HG03354 (cell line): Measurements from ENCODE around the gene LEF1.

Experiments used
- ATAC-seq: cut with Tn5 transposase; IDR thresholded peaks from one replicate; pipeline ENCODE4 v1.9.1; 2021; ENCODE audit warnings: mild to moderate bottlenecking; ENCODE audit not compliant: unreplicated experiment, poor library complexity, severe bottlenecking

Gene LEF1

GRCh38 chr4:108048997-108049396 lies 119.7 kb downstream of the LEF1 start:
- no peak for ATAC-seq

GRCh38 chr4:108048157-108048556 lies 120.6 kb downstream of the LEF1 start:
- no peak for ATAC-seq

GRCh38 chr4:108047199-108047598 lies 121.5 kb downstream of the LEF1 start:
- ATAC-seq, result no peak

DNA sequence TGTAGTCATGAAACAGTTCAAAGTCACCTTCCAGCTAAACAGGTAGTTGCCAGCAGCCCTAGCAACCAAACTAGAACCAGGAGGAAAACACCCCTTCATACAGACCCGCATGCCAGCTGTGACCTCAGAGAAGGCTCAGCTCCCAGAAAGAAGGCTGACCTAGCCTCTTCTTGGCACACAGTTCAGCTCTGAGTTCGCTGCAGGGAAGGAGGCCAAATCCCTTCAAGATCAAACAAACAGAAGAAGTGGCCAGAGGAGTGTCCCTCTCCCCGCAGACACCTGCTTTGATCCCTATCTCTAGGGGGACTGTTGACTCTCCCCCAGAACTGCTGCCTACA lies 123.1 kb downstream of the LEF1 start:
- ATAC-seq, result no peak

DNA sequence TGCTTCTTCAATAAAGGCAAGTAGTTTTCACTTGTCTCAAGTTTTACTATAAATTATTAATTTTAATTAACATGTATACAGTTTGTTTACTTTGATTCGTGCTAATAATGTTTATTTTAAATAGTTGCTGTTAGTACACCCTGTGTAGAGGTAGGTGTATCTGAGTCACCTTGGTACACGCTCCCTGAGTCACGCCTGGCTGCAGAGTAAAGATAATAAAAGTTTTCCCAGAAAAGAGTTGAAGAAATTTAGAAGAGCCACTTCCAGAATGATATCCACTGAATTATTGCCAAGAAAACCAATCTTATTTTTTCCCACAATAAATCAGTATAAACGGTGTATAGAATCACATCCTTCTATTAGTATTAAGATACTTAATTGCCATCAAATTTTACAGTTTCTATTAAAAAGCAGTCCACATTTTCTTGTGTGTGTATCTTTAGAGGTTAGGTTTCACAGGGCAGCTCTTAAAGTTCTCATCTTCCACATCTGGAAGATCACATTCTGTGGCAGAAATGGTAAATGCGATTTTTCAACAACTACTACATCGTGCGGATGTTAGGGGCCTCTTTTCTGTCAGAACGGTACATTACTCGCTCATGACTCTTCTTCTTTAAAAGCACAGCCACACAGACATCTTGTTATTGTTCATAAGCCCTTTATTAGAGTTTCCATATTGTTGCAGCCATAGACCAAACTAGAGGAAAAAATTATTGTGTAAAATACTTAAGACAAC lies 123.6 kb downstream of the LEF1 start:
- no peak for ATAC-seq

GRCh38 chr4:108043526-108043925 lies 125.2 kb downstream of the LEF1 start:
- no peak for ATAC-seq

- ATAC-seq, result no peak
These were observed 125.8 kb downstream of the LEF1 start for GRCh38 chr4:108042927-108043326.

DNA sequence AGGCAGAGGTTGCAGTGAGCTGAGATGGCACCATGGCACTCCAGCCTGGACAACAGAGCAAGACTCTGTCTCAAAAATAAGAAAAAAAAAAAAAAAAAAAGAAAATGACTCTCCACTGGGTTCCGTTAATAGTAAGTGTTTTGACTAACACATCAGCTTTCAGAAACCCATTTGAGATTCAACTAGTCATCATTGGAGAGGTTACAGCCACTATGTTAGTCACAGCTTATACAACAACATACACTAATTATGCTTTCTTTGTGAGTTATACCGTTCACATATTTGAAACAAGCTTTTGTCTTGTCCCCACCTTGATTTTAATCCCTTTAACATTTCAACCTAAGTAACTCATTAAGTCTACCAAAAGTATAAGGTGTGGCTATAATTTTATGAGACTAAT lies 130.8 kb downstream of the LEF1 start:
- no peak for ATAC-seq

- ATAC-seq, result peak; percentile 96
These were observed 132.5 kb downstream of the LEF1 start for GRCh38 chr4:108036213-108036612.

GRCh38 chr4:108035691-108036090 lies 133.0 kb downstream of the LEF1 start:
- peak; percentile 50 for ATAC-seq

DNA sequence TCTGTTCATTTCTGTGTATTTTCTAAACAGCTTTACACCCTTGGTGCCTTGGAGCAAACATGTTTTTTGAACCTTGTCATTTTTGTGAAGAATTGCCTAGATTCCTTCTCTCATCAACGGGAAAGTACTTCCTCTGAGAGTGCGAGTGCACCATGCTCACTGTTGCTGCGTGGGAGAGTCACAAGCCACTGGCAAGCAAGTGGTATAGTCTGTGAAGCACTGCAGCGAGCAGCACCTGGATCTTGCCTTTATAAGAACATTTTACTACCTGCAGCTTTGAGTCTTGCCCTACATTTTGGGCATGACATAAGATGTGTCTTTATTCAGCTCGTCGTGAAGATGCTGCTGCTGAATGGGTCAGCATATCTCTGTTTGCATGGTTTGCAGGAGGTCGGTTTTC lies 134.2 kb downstream of the LEF1 start:
- no peak for ATAC-seq

GRCh38 chr4:108033348-108033747 lies 135.4 kb downstream of the LEF1 start:
- ATAC-seq, result no peak

GRCh38 chr4:108031427-108032083 lies 137.2 kb downstream of the LEF1 start:
- no peak for ATAC-seq

DNA sequence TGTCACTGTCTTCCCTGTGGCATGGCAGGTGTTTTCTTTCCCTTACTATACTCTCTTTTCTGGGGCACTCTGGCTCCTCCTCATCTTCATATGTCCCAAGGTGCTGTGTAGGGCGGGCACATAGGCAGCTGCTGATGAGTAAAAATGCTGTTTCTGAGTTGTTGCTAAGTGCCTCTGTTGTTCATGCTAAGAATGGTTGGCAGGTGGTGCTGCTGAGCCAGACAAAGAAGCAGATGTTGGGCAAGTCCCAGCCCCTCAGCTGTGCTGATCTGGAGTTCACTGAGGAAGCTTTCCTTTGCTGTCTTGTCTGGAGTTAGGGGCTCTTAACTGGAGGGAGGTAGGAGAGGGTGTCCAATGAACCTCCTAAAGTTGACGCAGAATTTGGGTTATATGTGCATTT lies 138.4 kb downstream of the LEF1 start:
- peak; percentile 98 for ATAC-seq

GRCh38 chr4:108029731-108030130 lies 139.0 kb downstream of the LEF1 start:
- ATAC-seq, result peak; percentile 2

- no peak for ATAC-seq
These were observed 139.6 kb downstream of the LEF1 start for GRCh38 chr4:108029016-108029720.

GRCh38 chr4:108024878-108025165 lies 143.9 kb downstream of the LEF1 start:
- no peak for ATAC-seq

GRCh38 chr4:108024085-108024877 lies 144.5 kb downstream of the LEF1 start:
- ATAC-seq, result no peak

- no peak for ATAC-seq
These were observed 149.9 kb downstream of the LEF1 start for GRCh38 chr4:108018884-108019187.

- peak; percentile 62 for ATAC-seq
These were observed 150.5 kb downstream of the LEF1 start for GRCh38 chr4:108018040-108018883.
